Omental fat pad (tissue), 4 donors: Measurements from ENCODE around the gene CEBPG. TPM values are rescaled to one million over a fixed set of nuclear protein-coding genes. Genes with fewer than 3 reads are reported as not detected.

Experiments
- ATAC-seq: fragments of 150-250 bp; one replicate; pipeline ENCODE4 v1.9.1; 2016; ENCODE audit warnings: mild to moderate bottlenecking, moderate library complexity; ENCODE audit not compliant: low FRiP score
- DNase-seq: peaks from one replicate; pipeline ENCODE4 v3.0.0-alpha.2; 2019; ENCODE audit warnings: low spot score
- CTCF ChIP-seq, 3 donors: fragments of 450-650 bp; IDR thresholded peaks; one replicate each; pipeline ENCODE4 v1.5.1; 2016 to 2017; ENCODE audit warnings: antibody characterized with exemption in 3 of 3, mild to moderate bottlenecking in 3 of 3, moderate library complexity in 2 of 3
- total RNA-seq, 4 donors: library from RNA; depleted of rRNA; stranded (reverse); fragments of >200 nt; gene quantifications; one replicate each; pipeline ENCODE4 v1.1.0, GENCODE V29; 2016

Gene CEBPG
- total RNA-seq, 4 donors from 2014 or later, result 19.4 to 41.1 (median 30.0) TPM

- no peak for TF ChIP-seq CTCF (IDR thresholded peaks at IDR 0.05)
- ATAC-seq, result no peak
- no peak for DNase-seq
These were observed 39.9 kb upstream of the CEBPG start for GRCh38 chr19:33333642-33334041.

GRCh38 chr19:33334271-33334670 is 39.2 kb upstream of the CEBPG start:
- no peak for TF ChIP-seq CTCF (IDR thresholded peaks at IDR 0.05)
- no peak for DNase-seq
- ATAC-seq, result no peak

- ATAC-seq, result no peak
- TF ChIP-seq CTCF (IDR thresholded peaks at IDR 0.05), result no peak
- no peak for DNase-seq
These were observed 38.1 kb upstream of the CEBPG start for GRCh38 chr19:33335446-33335845.

GRCh38 chr19:33339016-33339984 is 34.2 kb upstream of the CEBPG start:
- no peak for ATAC-seq
- no peak for DNase-seq
- TF ChIP-seq CTCF (IDR thresholded peaks at IDR 0.05), result no peak

GRCh38 chr19:33340991-33341390 is 32.5 kb upstream of the CEBPG start:
- ATAC-seq (no peak), DNase-seq (no peak)
- no peak for TF ChIP-seq CTCF (IDR thresholded peaks at IDR 0.05)

GRCh38 chr19:33343301-33343700 is 30.2 kb upstream of the CEBPG start:
- DNase-seq (no peak), ATAC-seq (no peak)
- no peak for TF ChIP-seq CTCF (IDR thresholded peaks at IDR 0.05)
